A673 (cell line): ENCODE data around the gene CEP112. TPM values are rescaled to one million over a fixed set of nuclear protein-coding genes. Genes with fewer than 3 reads are reported as not detected.

Experiments
- BruUV-seq: library from RNA; stranded (reverse); fragments of 400-500 nt; replicated peaks from 2 replicates; lab custom pipeline; 2021; lab: Mats Ljungman, UMichigan
- CTCF ChIA-PET: fragments of 300-600 bp; sonication (Branson Sonifier 250); formaldehyde crosslinking; loops from one replicate; lab custom pipeline; 2022; ENCODE audit warnings: antibody characterized with exemption; lab: Charles Lee
- POLR2A ChIA-PET: fragments of 300-600 bp; sonication (Branson Sonifier 250); formaldehyde crosslinking; loops from one replicate; lab custom pipeline; 2022; ENCODE audit warnings: antibody characterized with exemption; ENCODE audit not compliant: low non-redundant PET; lab: Charles Lee
- DNase-seq: peaks from one replicate; pipeline ENCODE4 v3.0.0-alpha.2; 2015; ENCODE audit warnings: low spot score
- H3K27ac ChIP-seq: fragments of 200-600 bp; sonication (generic); 2 replicates; pipeline ENCODE4 v1.5.1; 2016; ENCODE audit warnings: mixed run types, low read depth, mild to moderate bottlenecking, mixed read lengths, antibody characterized with exemption, low read length; ENCODE audit not compliant: poor library complexity, severe bottlenecking
- H3K27me3 ChIP-seq: fragments of 200-600 bp; sonication (generic); replicated peaks from 2 replicates; pipeline ENCODE4 v1.6.1; 2017; ENCODE audit warnings: mixed run types, low read depth, mild to moderate bottlenecking, mixed read lengths, antibody characterized with exemption, low read length; ENCODE audit not compliant: insufficient read depth, poor library complexity
- H3K36me3 ChIP-seq: fragments of 200-600 bp; sonication (generic); 2 replicates; pipeline ENCODE4 v1.6.1; 2016; ENCODE audit warnings: mixed run types, mild to moderate bottlenecking, mixed read lengths, antibody characterized with exemption, low read length; ENCODE audit not compliant: insufficient read depth, poor library complexity, severe bottlenecking
- H3K4me1 ChIP-seq: fragments of 200-600 bp; sonication (generic); 2 replicates; pipeline ENCODE4 v1.6.1; 2017; ENCODE audit warnings: mixed run types, mild to moderate bottlenecking, mixed read lengths, antibody characterized with exemption, low read length; ENCODE audit not compliant: insufficient read depth, poor library complexity, severe bottlenecking
- H3K4me3 ChIP-seq: fragments of 200-600 bp; sonication (generic); 2 replicates; pipeline ENCODE4 v1.5.1; 2016; ENCODE audit warnings: low read depth, mixed run types, mild to moderate bottlenecking, mixed read lengths, low read length; ENCODE audit not compliant: poor library complexity, severe bottlenecking
- H3K9me3 ChIP-seq: fragments of 200-600 bp; sonication (generic); 2 replicates; pipeline ENCODE4 v1.6.1; 2016; ENCODE audit warnings: mixed run types, low read depth, mild to moderate bottlenecking, mixed read lengths, antibody characterized with exemption, low read length; ENCODE audit not compliant: poor library complexity, severe bottlenecking
- EZH2 ChIP-seq: fragments of 200-600 bp; sonication (generic); IDR thresholded peaks from 2 replicates; pipeline ENCODE4 v1.6.1; 2017; ENCODE audit warnings: borderline replicate concordance, low read depth, mild to moderate bottlenecking, mixed read lengths, antibody characterized with exemption, low read length; ENCODE audit not compliant: poor library complexity, severe bottlenecking
- intact Hi-C: fragments of 100-400 bp; cut with micrococcal nuclease; formaldehyde crosslinking; loops from one replicate; pipeline ENCODE4 v1.10.0; 2022; ENCODE audit not compliant: unreplicated experiment
- total RNA-seq: library from RNA; stranded (reverse); gene quantifications from 2 replicates; pipeline ENCODE4 v1.2.3, GENCODE V29; 2021
- TF ChIP-seq, protein P1 (sequence below): fragments of 300-800, 200-600 bp; sonication (generic); conservative IDR thresholded peaks from 2 replicates; pipeline ENCODE4 v1.5.1; 2017; ENCODE audit warnings: low read depth, mild to moderate bottlenecking, antibody characterized with exemption, low read length, moderate library complexity, mixed read lengths

CEP112 gene
- total RNA-seq, 1 experiment from 2014 or later = 27.2 TPM

DNA sequence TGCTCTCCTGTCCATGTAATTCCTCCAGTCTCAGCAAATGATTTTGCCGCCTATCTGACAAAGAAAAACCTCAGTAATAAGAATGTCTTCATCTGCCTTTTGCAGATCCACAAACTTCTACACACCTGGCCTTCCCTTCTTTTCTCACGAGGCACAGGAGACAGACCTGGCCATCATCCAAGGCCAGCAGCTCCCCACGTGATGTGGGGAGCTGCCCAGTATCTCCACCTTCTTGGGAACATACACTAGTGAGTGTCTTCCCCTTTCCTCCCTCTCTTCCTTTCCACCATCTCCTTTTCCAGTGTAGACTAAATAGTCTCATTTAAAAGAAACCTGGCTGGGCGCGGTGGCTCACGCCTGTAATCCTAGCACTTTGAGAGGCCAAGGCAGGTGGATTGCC is 274.4 kb downstream of the CEP112 start:
- Histone ChIP-seq H3K36me3 (no peaks in the 10 kb centered on the region), H3K4me3 (no peak overlapping the region), H3K4me1 (peaks cover 15% of the 10 kb centered on the region), H3K9me3 (no peaks in the 10 kb centered on the region), H3K27me3 (no peaks in the 10 kb centered on the region), H3K27ac (no peak overlapping the region)
- intact Hi-C loops = no loop called here
- ChIA-PET POLR2A (no interaction called here), CTCF (no interaction called here)
- DNase-seq = no peak
- no TSS peak for BruUV-seq
- TF ChIP-seq, protein P1, sequence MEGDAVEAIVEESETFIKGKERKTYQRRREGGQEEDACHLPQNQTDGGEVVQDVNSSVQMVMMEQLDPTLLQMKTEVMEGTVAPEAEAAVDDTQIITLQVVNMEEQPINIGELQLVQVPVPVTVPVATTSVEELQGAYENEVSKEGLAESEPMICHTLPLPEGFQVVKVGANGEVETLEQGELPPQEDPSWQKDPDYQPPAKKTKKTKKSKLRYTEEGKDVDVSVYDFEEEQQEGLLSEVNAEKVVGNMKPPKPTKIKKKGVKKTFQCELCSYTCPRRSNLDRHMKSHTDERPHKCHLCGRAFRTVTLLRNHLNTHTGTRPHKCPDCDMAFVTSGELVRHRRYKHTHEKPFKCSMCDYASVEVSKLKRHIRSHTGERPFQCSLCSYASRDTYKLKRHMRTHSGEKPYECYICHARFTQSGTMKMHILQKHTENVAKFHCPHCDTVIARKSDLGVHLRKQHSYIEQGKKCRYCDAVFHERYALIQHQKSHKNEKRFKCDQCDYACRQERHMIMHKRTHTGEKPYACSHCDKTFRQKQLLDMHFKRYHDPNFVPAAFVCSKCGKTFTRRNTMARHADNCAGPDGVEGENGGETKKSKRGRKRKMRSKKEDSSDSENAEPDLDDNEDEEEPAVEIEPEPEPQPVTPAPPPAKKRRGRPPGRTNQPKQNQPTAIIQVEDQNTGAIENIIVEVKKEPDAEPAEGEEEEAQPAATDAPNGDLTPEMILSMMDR = no peak
- TF ChIP-seq EZH2 = no peak

DNA sequence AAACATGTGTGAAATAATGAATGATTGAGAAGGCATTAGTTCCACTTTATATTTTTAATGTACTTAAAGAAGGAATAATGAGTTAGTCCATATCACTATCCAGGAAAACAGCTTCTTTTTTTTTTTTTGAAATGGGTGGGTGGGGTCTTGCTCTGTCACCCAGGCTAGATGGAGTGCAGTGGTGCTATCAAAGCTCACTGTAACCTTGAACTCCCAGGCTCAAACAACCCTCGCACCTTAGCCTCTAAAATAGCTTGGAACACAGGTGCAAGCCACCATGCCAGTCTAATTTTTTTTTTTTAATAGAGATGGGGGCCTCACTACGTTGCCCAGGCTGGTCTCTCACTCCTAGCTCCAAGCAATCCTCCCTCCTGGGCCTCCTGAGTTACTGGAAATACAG is 275.5 kb downstream of the CEP112 start:
- Histone ChIP-seq H3K27ac (no peak overlapping the region), H3K36me3 (no peaks in the 10 kb centered on the region), H3K27me3 (no peaks in the 10 kb centered on the region), H3K4me1 (peaks cover 15% of the 10 kb centered on the region), H3K4me3 (no peak overlapping the region), H3K9me3 (no peaks in the 10 kb centered on the region)
- ChIA-PET CTCF (no interaction called here), POLR2A (no interaction called here)
- TF ChIP-seq, protein P1 = no peak
- no peak for TF ChIP-seq EZH2
- BruUV-seq = no TSS peak
- no peak for DNase-seq
- intact Hi-C loops = no loop called here

DNA sequence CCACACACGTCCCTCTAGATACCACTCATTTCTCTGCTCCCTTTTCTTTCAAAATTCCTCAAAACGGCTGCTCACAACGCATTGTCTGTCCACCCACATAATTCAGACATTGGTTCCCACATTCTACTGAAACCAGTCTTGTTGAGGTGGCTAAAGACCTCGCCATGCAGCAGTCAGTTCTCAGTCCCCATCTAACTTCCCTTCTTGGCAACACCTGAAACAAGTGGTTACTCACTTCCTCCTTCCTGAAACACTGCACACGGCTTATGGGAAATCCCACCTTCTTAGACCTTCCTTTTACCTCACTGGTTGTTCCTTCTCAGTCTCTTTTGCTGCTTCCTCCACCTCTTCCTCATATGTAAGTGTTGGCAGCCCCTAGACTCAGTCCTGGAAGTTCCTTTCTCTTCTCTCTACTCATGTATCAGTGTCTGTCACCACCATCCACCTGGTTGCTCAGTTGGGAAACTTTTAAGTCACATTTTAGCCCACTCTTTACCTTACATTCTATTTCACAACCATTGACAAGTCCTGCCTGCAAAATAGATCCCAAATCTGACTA is 277.1 kb downstream of the CEP112 start:
- H3K36me3 ChIP-seq = no peaks in the 10 kb centered on the region
- CTCF ChIA-PET = no interaction called here

More for the DNA sequence above, 277.1 kb downstream of the CEP112 start:
- DNase-seq = no peak
- H3K27ac ChIP-seq = no peak overlapping the region
- POLR2A ChIA-PET = interaction anchor here (0.7 kb wide), 1 partner anchor 763 kb away, joined by 3 read pairs; no protein-coding TSS in a partner anchor
- H3K4me1 ChIP-seq = peaks cover 9% of the 10 kb centered on the region
- intact Hi-C loops = no loop called here
- TF ChIP-seq EZH2 = no peak
- TF ChIP-seq, protein P1 = no peak
- no TSS peak for BruUV-seq
- no peaks in the 10 kb centered on the region for H3K9me3 ChIP-seq
- no peaks in the 10 kb centered on the region for H3K27me3 ChIP-seq
- no peak overlapping the region for H3K4me3 ChIP-seq
